PFSK-1 (cell line): ENCODE data around the gene ITPRIP.

Experiments used
- FOXP2 ChIP-seq: optimal IDR thresholded peaks from 2 replicates; pipeline ENCODE3; 2011; ENCODE audit warnings: borderline replicate concordance, control low read depth, inconsistent platforms; ENCODE audit not compliant: insufficient read depth; ENCODE audit errors: extremely low read length, extremely low read depth
- POLR2AphosphoS5 ChIP-seq: IDR thresholded peaks from 2 replicates; pipeline ENCODE4 v1.6.1; 2012; ENCODE audit warnings: low read depth, mild to moderate bottlenecking, control low read depth, low read length, moderate library complexity
- SIN3A ChIP-seq: IDR thresholded peaks from 2 replicates; pipeline ENCODE4 v1.6.1; 2012; ENCODE audit warnings: mild to moderate bottlenecking, low read length, moderate library complexity, borderline replicate concordance; ENCODE audit not compliant: insufficient read depth
- TAF1 ChIP-seq: IDR thresholded peaks from 2 replicates; pipeline ENCODE4 v1.6.1; 2012; ENCODE audit warnings: low read length, control low read depth, borderline replicate concordance; ENCODE audit not compliant: insufficient read depth
- TF ChIP-seq, protein P1 (sequence below), 2 experiments: IDR thresholded peaks; 2 replicates each; pipeline versions ENCODE4 v1.6.1 to v1.8.0; 2011 to 2012; ENCODE audit warnings: low read depth in 2 of 2, low read length in 2 of 2, control low read depth in 1 of 2, inconsistent platforms in 1 of 2, mild to moderate bottlenecking in 1 of 2, moderate library complexity in 1 of 2; ENCODE audit not compliant: insufficient read depth in 1 of 2

The ITPRIP gene

GRCh38 chr10:104260775-104261115, 77.5 kb downstream of the ITPRIP start:
- TF ChIP-seq POLR2AphosphoS5 (no peak), TAF1 (no peak), FOXP2 (no peak), SIN3A (no peak)
- TF ChIP-seq, protein P1, sequence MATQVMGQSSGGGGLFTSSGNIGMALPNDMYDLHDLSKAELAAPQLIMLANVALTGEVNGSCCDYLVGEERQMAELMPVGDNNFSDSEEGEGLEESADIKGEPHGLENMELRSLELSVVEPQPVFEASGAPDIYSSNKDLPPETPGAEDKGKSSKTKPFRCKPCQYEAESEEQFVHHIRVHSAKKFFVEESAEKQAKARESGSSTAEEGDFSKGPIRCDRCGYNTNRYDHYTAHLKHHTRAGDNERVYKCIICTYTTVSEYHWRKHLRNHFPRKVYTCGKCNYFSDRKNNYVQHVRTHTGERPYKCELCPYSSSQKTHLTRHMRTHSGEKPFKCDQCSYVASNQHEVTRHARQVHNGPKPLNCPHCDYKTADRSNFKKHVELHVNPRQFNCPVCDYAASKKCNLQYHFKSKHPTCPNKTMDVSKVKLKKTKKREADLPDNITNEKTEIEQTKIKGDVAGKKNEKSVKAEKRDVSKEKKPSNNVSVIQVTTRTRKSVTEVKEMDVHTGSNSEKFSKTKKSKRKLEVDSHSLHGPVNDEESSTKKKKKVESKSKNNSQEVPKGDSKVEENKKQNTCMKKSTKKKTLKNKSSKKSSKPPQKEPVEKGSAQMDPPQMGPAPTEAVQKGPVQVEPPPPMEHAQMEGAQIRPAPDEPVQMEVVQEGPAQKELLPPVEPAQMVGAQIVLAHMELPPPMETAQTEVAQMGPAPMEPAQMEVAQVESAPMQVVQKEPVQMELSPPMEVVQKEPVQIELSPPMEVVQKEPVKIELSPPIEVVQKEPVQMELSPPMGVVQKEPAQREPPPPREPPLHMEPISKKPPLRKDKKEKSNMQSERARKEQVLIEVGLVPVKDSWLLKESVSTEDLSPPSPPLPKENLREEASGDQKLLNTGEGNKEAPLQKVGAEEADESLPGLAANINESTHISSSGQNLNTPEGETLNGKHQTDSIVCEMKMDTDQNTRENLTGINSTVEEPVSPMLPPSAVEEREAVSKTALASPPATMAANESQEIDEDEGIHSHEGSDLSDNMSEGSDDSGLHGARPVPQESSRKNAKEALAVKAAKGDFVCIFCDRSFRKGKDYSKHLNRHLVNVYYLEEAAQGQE (IDR thresholded peaks at IDR 0.05; ENCODE audit: insufficient read depth in 1 of 2, low read depth in 2 of 2, low read length in 2 of 2) = no peak

DNA sequence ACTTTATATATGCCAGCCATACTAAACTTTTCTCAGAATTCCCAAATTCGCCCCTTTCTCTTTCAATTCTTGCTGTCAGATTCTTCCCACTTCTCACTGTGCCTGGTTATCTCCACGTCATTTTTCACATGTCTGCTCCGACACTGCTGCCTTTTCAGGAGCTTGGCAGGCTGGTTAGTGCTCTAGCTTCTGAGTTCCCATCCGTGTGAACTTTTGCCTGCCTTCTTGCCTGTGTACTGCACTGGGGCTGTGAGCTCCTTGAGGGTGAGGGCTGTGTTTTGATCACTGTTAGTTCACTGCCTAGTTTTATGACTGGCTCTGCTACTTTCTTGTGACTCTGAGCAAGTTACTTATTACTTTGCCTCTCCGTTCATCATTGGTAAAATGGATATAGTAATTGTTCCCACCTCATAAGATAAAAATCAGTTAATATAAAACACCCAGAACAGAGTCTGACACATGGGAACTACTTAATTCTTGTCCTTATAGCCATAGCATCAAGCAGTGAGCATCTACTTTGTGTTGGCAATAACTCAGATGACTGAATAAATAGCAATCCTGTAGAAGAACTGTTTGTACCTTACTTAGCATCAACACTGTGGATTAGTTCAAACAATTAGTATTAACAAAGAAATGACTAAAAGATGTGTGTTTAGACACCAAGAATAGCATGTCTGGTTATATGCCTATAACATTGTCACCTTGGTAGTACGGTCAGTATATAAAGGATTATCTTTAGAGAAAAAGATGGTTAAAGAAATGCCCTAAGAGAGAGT, 78.1 kb downstream of the ITPRIP start:
- no peak for TF ChIP-seq SIN3A
- TF ChIP-seq, protein P1 (IDR thresholded peaks at IDR 0.05; ENCODE audit: insufficient read depth in 1 of 2, low read depth in 2 of 2, low read length in 2 of 2) = peak in 1 of 2 experiments; percentile 68; a peak in 2 of 4 replicates
